Fibroblast of the aortic adventitia (primary cell): ENCODE results near the gene FGF14. TPM values are rescaled to one million over a fixed set of nuclear protein-coding genes. Genes with fewer than 3 reads are reported as not detected.
A peak's percentile ranks its signal among the peaks of the same experiment; 100 is the strongest.

Source experiments
- DNase-seq: peaks from one replicate; pipeline ENCODE4 v3.0.0-alpha.2; 2010; ENCODE audit warnings: low read depth
- H3K4me3 ChIP-seq: 2 replicates; pipeline ENCODE4 v1.5.1; 2011; ENCODE audit warnings: low read depth, mild to moderate bottlenecking, control low read depth, low read length, moderate library complexity
- total RNA-seq: library from RNA; depleted of rRNA; stranded (reverse); fragments of >200 nt; gene quantifications from 2 replicates; pipeline ENCODE4 v1.2.3, GENCODE V29; 2012; ENCODE audit warnings: low replicate concordance
- TF ChIP-seq, protein P1 (sequence below): IDR thresholded peaks from 2 replicates; pipeline ENCODE4 v1.5.1; 2011; ENCODE audit warnings: mild to moderate bottlenecking, low read length, control low read depth, inconsistent platforms; ENCODE audit not compliant: insufficient read depth

Gene FGF14
- total RNA-seq, 1 donor: 1.4 TPM

- no peak overlapping the region for H3K4me3 ChIP-seq
- peak; percentile 19 for DNase-seq
- TF ChIP-seq, protein P1, sequence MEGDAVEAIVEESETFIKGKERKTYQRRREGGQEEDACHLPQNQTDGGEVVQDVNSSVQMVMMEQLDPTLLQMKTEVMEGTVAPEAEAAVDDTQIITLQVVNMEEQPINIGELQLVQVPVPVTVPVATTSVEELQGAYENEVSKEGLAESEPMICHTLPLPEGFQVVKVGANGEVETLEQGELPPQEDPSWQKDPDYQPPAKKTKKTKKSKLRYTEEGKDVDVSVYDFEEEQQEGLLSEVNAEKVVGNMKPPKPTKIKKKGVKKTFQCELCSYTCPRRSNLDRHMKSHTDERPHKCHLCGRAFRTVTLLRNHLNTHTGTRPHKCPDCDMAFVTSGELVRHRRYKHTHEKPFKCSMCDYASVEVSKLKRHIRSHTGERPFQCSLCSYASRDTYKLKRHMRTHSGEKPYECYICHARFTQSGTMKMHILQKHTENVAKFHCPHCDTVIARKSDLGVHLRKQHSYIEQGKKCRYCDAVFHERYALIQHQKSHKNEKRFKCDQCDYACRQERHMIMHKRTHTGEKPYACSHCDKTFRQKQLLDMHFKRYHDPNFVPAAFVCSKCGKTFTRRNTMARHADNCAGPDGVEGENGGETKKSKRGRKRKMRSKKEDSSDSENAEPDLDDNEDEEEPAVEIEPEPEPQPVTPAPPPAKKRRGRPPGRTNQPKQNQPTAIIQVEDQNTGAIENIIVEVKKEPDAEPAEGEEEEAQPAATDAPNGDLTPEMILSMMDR: no peak
Measured at GRCh38 chr13:101795025-101795424, 606.8 kb downstream of the FGF14 start.

DNA sequence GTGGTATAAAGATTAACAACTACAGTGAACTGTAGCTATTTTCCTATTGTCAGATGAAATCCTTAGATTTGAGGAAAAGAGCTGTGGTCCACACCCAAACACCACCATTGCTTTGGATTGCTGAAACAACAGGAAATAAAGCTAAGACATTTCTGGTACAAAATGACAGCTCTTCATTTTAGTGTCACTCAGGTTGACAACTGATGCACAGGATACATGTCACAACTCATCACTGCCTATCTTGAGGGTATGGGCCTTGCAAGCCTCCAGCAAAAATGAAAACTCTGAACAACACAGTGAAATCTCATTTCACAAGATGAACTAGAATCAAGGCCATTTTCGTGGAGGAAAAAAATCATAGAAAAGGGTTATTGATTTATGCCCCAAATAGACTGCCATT lies 609.7 kb downstream of the FGF14 start:
- DNase-seq: no peak
- TF ChIP-seq, protein P1: no peak
- H3K4me3 ChIP-seq: no peak overlapping the region

DNA sequence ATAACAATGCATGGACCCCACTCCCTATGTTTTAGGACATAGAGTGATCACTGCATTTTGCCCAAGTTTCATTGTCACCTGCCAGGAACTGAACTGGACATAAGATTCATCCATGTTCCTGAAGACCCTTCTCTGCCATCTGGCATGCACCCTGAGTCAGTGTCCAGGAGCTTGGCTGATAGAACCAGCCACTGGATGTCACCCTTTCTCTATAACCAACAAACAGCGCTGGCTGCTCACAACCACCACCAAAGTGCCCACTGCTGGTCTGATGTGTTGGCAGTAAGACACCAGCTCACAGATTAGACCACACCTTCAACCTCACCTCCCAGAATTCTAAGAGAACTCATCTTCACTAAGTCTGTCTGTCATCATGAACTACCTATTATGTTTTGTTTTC lies 616.0 kb downstream of the FGF14 start:
- H3K4me3 ChIP-seq: no peak overlapping the region
- TF ChIP-seq, protein P1: no peak
- no peak for DNase-seq

DNA sequence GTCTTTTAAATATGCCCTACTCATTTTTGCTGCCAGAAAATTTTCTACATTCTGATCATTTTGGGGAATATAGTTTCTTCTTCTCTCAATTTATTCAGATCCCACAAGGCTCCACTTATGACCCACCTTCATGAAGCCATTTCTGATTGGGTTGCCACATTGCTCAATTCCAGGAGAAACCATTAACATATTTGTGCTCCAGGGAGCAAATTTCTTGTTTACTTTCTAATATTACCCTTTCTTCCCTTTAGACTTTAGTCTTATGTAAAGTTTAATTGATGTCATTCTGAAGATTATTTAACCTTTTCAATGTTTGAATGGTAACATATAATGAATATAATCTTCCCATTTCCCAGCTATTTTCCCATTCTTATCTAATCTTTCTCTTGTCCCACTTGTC lies 617.5 kb downstream of the FGF14 start:
- no peak overlapping the region for H3K4me3 ChIP-seq
- DNase-seq: no peak
- TF ChIP-seq, protein P1: no peak

- TF ChIP-seq, protein P1: no peak
- H3K4me3 ChIP-seq: no peak overlapping the region
- no peak for DNase-seq
Measured at GRCh38 chr13:101783554-101783953, 618.3 kb downstream of the FGF14 start.

GRCh38 chr13:101780211-101780610 lies 621.6 kb downstream of the FGF14 start:
- H3K4me3 ChIP-seq: no peak overlapping the region
- DNase-seq: no peak
- TF ChIP-seq, protein P1: no peak

DNA sequence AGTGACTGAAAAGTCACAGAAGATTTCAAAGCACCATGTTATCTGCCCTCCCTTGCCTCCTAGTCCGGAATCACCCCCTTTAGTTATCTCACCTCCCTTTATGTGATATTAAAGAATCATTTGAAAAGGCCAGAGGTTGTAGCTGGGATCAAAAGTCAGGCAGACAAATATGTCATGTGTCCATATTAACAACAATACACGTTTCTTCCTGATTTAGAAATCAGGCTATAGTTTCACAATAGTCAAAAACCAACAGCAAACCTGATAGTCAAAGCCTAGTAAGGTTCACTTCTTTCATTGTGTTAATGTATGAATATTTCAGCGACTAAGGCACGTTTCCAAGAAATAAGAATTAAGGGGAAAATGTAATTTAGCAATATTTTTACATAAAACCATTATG lies 622.7 kb downstream of the FGF14 start:
- TF ChIP-seq, protein P1: no peak
- DNase-seq: no peak
- H3K4me3 ChIP-seq: no peak overlapping the region
